Transverse colon (tissue), 4 donors: ENCODE measurements around the gene ZNF138. TPM values are rescaled to one million over a fixed set of nuclear protein-coding genes. Genes with fewer than 3 reads are reported as not detected.
"Not testable (repeated sequence)": the region's sequence is repeated elsewhere in the genome, so short reads cannot be mapped to it uniquely, and the experiment has no call there.

ENCODE experiments used
- DNase-seq: peaks from one replicate; pipeline ENCODE4 v3.0.0-alpha.2; 2019
- H3K27ac ChIP-seq, 4 donors: fragments of 200-600 bp; sonication (generic); 2 replicates each; pipeline ENCODE4 v1.5.1; 2016 to 2018; ENCODE audit warnings: inconsistent platforms in 4 of 4
- H3K27me3 ChIP-seq: fragments of 200-600 bp; sonication (generic); 2 replicates; pipeline ENCODE4 v1.5.1; 2017; ENCODE audit warnings: inconsistent platforms
- H3K36me3 ChIP-seq, 4 donors: fragments of 200-600 bp; sonication (generic); 2 replicates each; pipeline ENCODE4 v1.5.1; 2017 to 2019; ENCODE audit warnings: inconsistent platforms in 4 of 4
- H3K4me1 ChIP-seq, 4 donors: fragments of 200-600 bp; sonication (generic); 2 replicates each; pipeline ENCODE4 v1.5.1; 2017 to 2020; ENCODE audit warnings: inconsistent platforms in 4 of 4
- H3K4me3 ChIP-seq, 4 donors: fragments of 200-600 bp; sonication (generic); 1 replicate in 1 of 4; 2 replicates in 3 of 4; pipeline versions ENCODE4 v1.5.1 to v1.6.1; 2017 to 2019; ENCODE audit warnings: inconsistent platforms in 4 of 4
- H3K9me3 ChIP-seq, 2 donors: fragments of 200-600 bp; sonication (generic); 2 replicates each; pipeline ENCODE4 v1.5.1; 2017 to 2019; ENCODE audit warnings: inconsistent platforms in 2 of 2
- EP300 ChIP-seq: sonication (generic); formaldehyde crosslinking; IDR thresholded peaks from one replicate; pipeline ENCODE4 v1.6.1; 2017; ENCODE audit warnings: antibody characterized with exemption, low read depth
- POLR2A ChIP-seq: fragments of 450-650 bp; IDR thresholded peaks from one replicate; pipeline ENCODE4 v1.6.1; 2016; ENCODE audit warnings: antibody characterized with exemption, mild to moderate bottlenecking, moderate library complexity
- POLR2AphosphoS5 ChIP-seq, 3 donors: sonication (generic); formaldehyde crosslinking; IDR thresholded peaks; one replicate each; pipeline ENCODE4 v1.6.1; 2016; ENCODE audit warnings: antibody characterized with exemption in 3 of 3
- WGBS, 2 donors: methylation state at CpG; one replicate each; pipeline ENCODE4 v1.1.5; 2018; ENCODE audit warnings: low coverage in 1 of 2; 5-methylcytosine and 5-hydroxymethylcytosine counted together
- in situ Hi-C, 4 donors: fragments of 200-750 bp; cut with MboI; loops; one replicate each; pipeline versions ENCODE4 v1.15.0 to v1.15.1; 2017; ENCODE audit warnings: low sequenced_read_pairs in 3 of 4, low pct_ligation_motif_present in 1 of 4, low pct_unique_long_range_greater_than_20kb in 1 of 4
- intact Hi-C: fragments of 100-400 bp; cut with DNase I; formaldehyde crosslinking; loops from one replicate; pipeline ENCODE4 v1.15.1; 2023; ENCODE audit warnings: low total_unique reads
- total RNA-seq, 4 donors: library from RNA; depleted of rRNA; stranded (reverse); fragments of >200 nt; gene quantifications; one replicate each; pipeline ENCODE4 v1.1.0, GENCODE V29; 2016
- TF ChIP-seq, protein P1 (sequence below), 5 experiments: fragments of 200-600 bp in 3 of 5; fragments of 450-650 bp in 2 of 5; sonication (generic) in 3 of 5; IDR thresholded peaks; 1 replicate in 2 of 5; 2 replicates in 3 of 5; pipeline ENCODE4 v1.5.1; 2016 to 2017; ENCODE audit warnings: antibody characterized with exemption in 5 of 5, inconsistent platforms in 3 of 5, mild to moderate bottlenecking in 2 of 5, moderate library complexity in 1 of 5

Gene ZNF138
- total RNA-seq, 4 donors from 2014 or later: 4.2 to 17.2 (median 10.9) TPM

DNA sequence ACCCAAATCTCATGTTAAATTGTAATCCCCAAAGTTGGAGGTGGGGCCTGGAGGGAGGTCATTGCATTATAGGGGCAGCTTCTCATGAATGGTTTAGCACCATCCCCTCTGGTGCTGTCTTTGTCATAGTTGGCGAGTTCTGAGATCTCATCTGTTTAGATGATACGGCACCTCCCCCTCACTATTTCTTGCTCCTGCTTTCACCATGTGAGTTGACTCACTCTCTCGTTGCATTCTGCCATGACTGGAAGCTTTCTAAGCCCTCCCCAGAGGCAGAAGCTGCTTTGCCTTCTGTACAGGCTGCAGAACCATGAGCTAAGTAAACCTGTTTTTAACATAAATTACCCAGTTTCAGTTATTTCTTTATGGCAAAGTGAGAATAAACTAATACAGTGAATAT, 18.9 kb upstream of the ZNF138 start:
- H3K9me3 ChIP-seq: peaks cover 0 to 3% of the 10 kb centered on the region in 2 donors
- in situ Hi-C loops: loop anchor here in 1 of 4 donors (25.0 kb wide), 3 partner anchors 112 to 213 kb away; partner anchors contain the start of genes ZNF107 and ZNF680
- intact Hi-C loops: no loop called here
- no peak overlapping the region for H3K27ac ChIP-seq
- no peaks in the 10 kb centered on the region for H3K36me3 ChIP-seq
- no peaks in the 10 kb centered on the region for H3K27me3 ChIP-seq
- no peaks in the 10 kb centered on the region for H3K4me1 ChIP-seq
- TF ChIP-seq, protein P1, sequence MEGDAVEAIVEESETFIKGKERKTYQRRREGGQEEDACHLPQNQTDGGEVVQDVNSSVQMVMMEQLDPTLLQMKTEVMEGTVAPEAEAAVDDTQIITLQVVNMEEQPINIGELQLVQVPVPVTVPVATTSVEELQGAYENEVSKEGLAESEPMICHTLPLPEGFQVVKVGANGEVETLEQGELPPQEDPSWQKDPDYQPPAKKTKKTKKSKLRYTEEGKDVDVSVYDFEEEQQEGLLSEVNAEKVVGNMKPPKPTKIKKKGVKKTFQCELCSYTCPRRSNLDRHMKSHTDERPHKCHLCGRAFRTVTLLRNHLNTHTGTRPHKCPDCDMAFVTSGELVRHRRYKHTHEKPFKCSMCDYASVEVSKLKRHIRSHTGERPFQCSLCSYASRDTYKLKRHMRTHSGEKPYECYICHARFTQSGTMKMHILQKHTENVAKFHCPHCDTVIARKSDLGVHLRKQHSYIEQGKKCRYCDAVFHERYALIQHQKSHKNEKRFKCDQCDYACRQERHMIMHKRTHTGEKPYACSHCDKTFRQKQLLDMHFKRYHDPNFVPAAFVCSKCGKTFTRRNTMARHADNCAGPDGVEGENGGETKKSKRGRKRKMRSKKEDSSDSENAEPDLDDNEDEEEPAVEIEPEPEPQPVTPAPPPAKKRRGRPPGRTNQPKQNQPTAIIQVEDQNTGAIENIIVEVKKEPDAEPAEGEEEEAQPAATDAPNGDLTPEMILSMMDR (IDR thresholded peaks at IDR 0.05): no peak
- no peak overlapping the region for H3K4me3 ChIP-seq
- 83 to 85% methylated on average over 1 to 3 of the region's 3 CpGs for WGBS, 2 donors
- no peak for DNase-seq

DNA sequence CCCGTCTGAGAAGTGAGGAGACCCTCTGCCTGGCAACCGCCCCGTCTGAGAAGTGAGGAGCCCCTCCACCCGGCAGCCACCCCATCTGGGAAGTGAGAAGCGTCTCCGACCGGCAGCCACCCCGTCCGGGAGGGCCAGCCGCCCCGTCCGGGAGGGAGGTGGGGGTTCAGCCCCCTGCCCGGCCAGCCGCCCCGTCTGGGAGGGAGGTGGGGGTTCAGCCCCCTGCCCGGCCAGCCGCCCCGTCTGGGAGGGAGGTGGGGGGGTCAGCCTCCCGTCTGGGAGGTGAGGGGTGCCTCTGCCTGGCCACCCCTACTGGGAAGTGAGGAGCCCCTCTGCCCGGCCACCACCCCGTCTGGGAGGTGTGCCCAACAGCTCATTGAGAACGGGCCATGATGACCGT, 9.4 kb upstream of the ZNF138 start:
- H3K27ac ChIP-seq, H3K36me3 ChIP-seq, H3K4me3 ChIP-seq, H3K27me3 ChIP-seq, intact Hi-C loops, H3K4me1 ChIP-seq, H3K9me3 ChIP-seq, DNase-seq: not testable (repeated sequence)
- in situ Hi-C loops: loop anchor here in 1 of 4 donors (25.0 kb wide), 3 partner anchors 102 to 223 kb away; partner anchors contain the start of genes ZNF107 and ZNF680
- 84 to 100% methylated on average over 2 to 21 of the region's 23 CpGs for WGBS, 2 donors

DNA sequence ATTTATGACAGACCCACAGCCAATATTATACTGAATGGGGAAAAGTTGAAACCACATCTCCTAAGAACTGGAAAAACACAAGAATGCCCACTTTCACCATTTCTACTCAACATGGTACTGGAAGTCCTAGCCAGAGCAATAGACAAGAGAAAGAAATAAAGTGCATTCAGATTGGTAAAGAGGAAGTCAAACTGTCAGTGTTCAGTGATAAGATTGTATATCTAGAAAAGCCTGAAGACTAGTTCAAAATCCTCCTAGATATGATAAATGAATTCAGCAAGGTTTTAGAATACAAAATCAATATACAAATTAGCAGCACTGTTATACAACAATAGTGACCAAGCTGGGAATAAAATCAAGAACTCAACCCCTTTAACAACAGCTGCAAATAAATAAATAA, 6.9 kb upstream of the ZNF138 start:
- DNase-seq: no peak
- TF ChIP-seq, protein P1 (IDR thresholded peaks at IDR 0.05): no peak
- no peak for TF ChIP-seq POLR2AphosphoS5 (IDR thresholded peaks at IDR 0.05)
- TF ChIP-seq POLR2A: no peak
- no peak for TF ChIP-seq EP300
- intact Hi-C loops: no loop called here
- no peaks in the 10 kb centered on the region for H3K9me3 ChIP-seq
- H3K27me3 ChIP-seq: no peaks in the 10 kb centered on the region
- no peaks in the 10 kb centered on the region for H3K4me1 ChIP-seq
- H3K36me3 ChIP-seq: no peaks in the 10 kb centered on the region
- in situ Hi-C loops: loop anchor here in 1 of 4 donors (25.0 kb wide), 3 partner anchors 100 to 225 kb away; partner anchors contain the start of genes ZNF107 and ZNF680
- no peak overlapping the region for H3K27ac ChIP-seq
- H3K4me3 ChIP-seq: no peak overlapping the region

DNA sequence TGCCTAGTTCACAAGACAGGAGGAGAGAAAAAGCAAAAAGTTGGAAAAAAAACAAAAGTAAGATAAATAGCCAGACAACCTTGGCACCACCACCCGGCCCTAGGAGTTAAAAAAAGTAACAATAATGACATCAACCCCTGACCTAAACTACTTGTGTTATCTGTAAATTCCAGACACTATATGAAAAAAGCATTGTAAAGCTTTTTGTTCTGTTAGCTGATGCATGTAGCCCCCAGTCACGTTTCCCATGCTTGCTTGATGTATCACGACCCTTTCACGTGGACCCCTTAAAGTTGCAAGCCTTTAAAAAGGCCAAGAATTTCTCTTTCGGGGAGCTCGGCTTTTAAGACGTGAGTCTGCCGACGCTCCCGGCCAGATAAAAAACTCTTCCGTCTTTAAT, 5.0 kb upstream of the ZNF138 start:
- H3K36me3 ChIP-seq, DNase-seq, intact Hi-C loops, H3K27ac ChIP-seq, H3K4me3 ChIP-seq, H3K27me3 ChIP-seq, H3K9me3 ChIP-seq, H3K4me1 ChIP-seq: not testable (repeated sequence)
- 52 to 62% methylated on average over 10 to 11 of the region's 11 CpGs for WGBS, 2 donors
- in situ Hi-C loops: loop anchor here in 1 of 4 donors (25.0 kb wide), 3 partner anchors 98 to 227 kb away; partner anchors contain the start of genes ZNF107 and ZNF680

DNA sequence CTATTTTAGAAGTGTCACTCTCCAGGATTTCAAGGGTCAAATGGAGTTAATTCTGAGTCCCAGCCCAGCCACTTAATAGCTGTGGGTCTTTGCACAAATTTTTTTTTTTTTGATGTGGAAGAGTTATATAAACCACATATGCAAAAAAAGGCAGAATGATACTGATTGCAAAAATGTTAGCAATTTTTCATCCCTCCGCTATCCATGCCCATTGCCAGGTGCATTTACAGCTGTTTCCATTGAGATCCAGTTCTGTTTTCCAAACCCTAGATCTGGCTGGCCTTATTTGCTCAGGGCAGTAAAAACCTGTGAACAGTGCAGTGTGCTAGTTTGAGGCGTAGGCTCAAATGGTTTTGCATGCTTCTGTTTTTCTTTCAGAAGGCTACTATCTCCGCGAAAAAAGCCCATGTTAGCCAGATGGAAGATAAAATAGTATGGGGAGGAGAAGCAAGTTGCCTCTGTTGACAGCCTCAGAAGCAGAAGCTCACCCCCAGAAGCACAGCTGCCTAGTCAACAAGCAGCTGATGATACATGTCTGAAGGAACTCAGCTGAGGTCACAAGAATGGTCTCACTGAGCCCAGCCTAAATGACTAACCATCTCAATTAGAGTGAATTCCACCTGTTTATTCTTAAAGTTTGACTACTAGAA, 997 bp upstream of the ZNF138 start:
- Histone ChIP-seq H3K27me3 (no peaks in the 10 kb centered on the region), H3K4me3 (no peak overlapping the region), H3K4me1 (peaks cover 7 to 18% (median 9%) of the 10 kb centered on the region in 4 donors), H3K36me3 (no peaks in the 10 kb centered on the region), H3K9me3 (no peaks in the 10 kb centered on the region), H3K27ac (no peak overlapping the region)
- intact Hi-C loops: no loop called here
- TF ChIP-seq POLR2A (no peak), POLR2AphosphoS5 (IDR thresholded peaks at IDR 0.05) (no peak), EP300 (no peak)
- TF ChIP-seq, protein P1 (IDR thresholded peaks at IDR 0.05): no peak
- DNase-seq: no peak
- WGBS, 2 donors: 94 to 100% methylated on average over 3 to 4 of the region's 4 CpGs
- in situ Hi-C loops: loop anchor here in 1 of 4 donors (25.0 kb wide), 3 partner anchors 94 to 231 kb away; partner anchors contain the start of genes ZNF107 and ZNF680
